Stimulated activated CD4-positive, alpha-beta T cell treated with anti-CD3 and anti-CD28 coated beads, Interleukin-12 subunit alpha, Interleukin-12 subunit beta, amount 100 ng/mL, for 24 hours (primary cell): Measurements from ENCODE around the gene KRT79.
A peak's percentile ranks its signal among the peaks of the same experiment; 100 is the strongest.
"Not testable (repeated sequence)": the region's sequence is repeated elsewhere in the genome, so short reads cannot be mapped to it uniquely, and the experiment has no call there.

Experiments
- DNase-seq, 2 experiments: peaks; one replicate each; pipeline ENCODE4 v3.0.0-alpha.2; 2020; ENCODE audit warnings: low read depth in 2 of 2

The KRT79 gene

GRCh38 chr12:52860102-52860823, 26.2 kb upstream of the KRT79 start:
- no peak for DNase-seq

- DNase-seq: no peak
These were observed 23.4 kb upstream of the KRT79 start for GRCh38 chr12:52857500-52857899.

- DNase-seq: no peak
These were observed 22.7 kb upstream of the KRT79 start for GRCh38 chr12:52856787-52857186.

GRCh38 chr12:52856077-52856476, 22.0 kb upstream of the KRT79 start:
- DNase-seq: not testable (repeated sequence)

GRCh38 chr12:52851787-52852186, 17.7 kb upstream of the KRT79 start:
- no peak for DNase-seq

- DNase-seq: no peak
These were observed 16.6 kb upstream of the KRT79 start for GRCh38 chr12:52850681-52851080.

- no peak for DNase-seq
These were observed 15.4 kb upstream of the KRT79 start for GRCh38 chr12:52849511-52849910.

GRCh38 chr12:52848661-52849255, 14.6 kb upstream of the KRT79 start, which contains the start of gene KRT78:
Gene KRT78, minus strand, starts transcription at chr12:52848994. Its CDS starts 64 bp downstream, at chr12:52848930.
- no peak for DNase-seq

- no peak for DNase-seq
These were observed 13.4 kb upstream of the KRT79 start for GRCh38 chr12:52847335-52848102.

GRCh38 chr12:52846356-52846970, 12.4 kb upstream of the KRT79 start:
- no peak for DNase-seq

GRCh38 chr12:52845946-52846345, 11.8 kb upstream of the KRT79 start:
- DNase-seq: no peak

GRCh38 chr12:52844386-52844785, 10.3 kb upstream of the KRT79 start:
- DNase-seq: no peak

GRCh38 chr12:52839436-52840105, 5.5 kb upstream of the KRT79 start:
- no peak for DNase-seq

- no peak for DNase-seq
These were observed 4.7 kb upstream of the KRT79 start for GRCh38 chr12:52838609-52839435.

GRCh38 chr12:52837781-52838608, 3.9 kb upstream of the KRT79 start:
- no peak for DNase-seq

- DNase-seq: no peak
These were observed 3.3 kb upstream of the KRT79 start for GRCh38 chr12:52837413-52837741.

- no peak for DNase-seq
These were observed 2.6 kb upstream of the KRT79 start for GRCh38 chr12:52836491-52837412.

- DNase-seq: peak; percentile 24 to 35
These were observed 1.9 kb upstream of the KRT79 start for GRCh38 chr12:52836042-52836466.
